ENCODE data around the gene DEDD2.
"Not testable (repeated sequence)": the region's sequence is repeated elsewhere in the genome, so short reads cannot be mapped to it uniquely, and the experiment has no call there.

The DEDD2 gene

GRCh38 chr19:42217520-42218437 is at the start of gene DEDD2:
Gene DEDD2 (minus strand): TSS chr19:42217677. CDS start chr19:42217007, 670 bp downstream.
- in situ Hi-C loops (cut with HindIII; ENCODE audit: low sequenced_read_pairs): no loop called here
- DNase-seq (ENCODE audit: low read depth): peak; percentile 86
- TF ChIP-seq CTCF (IDR thresholded peaks at IDR 0.05; ENCODE audit: low read depth, low read length, missing control alignments): no peak
- peak within 1 kb of the TSS; percentile 96 for H3K4me3 ChIP-seq (ENCODE audit: low read depth, low read length)

GRCh38 chr19:42266928-42267603 is 49.6 kb upstream of the DEDD2 start:
- H3K4me3 ChIP-seq (ENCODE audit: low read depth, low read length); DNase-seq (ENCODE audit: low read depth); in situ Hi-C loops (cut with HindIII; ENCODE audit: low sequenced_read_pairs): not testable (repeated sequence)

DNA sequence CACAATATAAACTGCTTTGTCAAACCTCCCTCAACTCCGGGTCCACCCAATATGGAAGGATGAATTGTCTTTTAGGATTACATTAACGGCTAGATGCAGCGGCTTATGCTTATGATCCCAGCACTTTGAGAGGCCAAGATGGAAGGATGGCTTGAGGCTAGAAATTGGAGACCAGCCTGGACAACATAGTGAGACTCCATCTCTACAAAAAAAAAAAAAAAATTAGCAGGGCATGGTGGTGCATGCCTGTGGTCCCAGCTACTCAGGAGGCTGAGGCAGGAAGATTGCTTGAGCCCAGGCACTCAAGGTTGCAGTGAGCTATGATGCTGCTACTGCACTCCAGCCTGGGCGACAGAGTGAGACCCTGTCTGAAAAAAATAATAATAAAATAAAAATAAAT is 48.6 kb upstream of the DEDD2 start:
- in situ Hi-C loops (cut with HindIII; ENCODE audit: low sequenced_read_pairs); DNase-seq (ENCODE audit: low read depth); H3K4me3 ChIP-seq (ENCODE audit: low read depth, low read length): not testable (repeated sequence)

- H3K4me3 ChIP-seq (ENCODE audit: low read depth, low read length): no peak overlapping the region
- no peak for DNase-seq (ENCODE audit: low read depth)
- no peak for TF ChIP-seq CTCF (IDR thresholded peaks at IDR 0.05; ENCODE audit: low read depth, low read length, missing control alignments)
- in situ Hi-C loops (cut with HindIII; ENCODE audit: low sequenced_read_pairs): no loop called here
These were observed 44.3 kb upstream of the DEDD2 start for GRCh38 chr19:42261763-42262162.

- DNase-seq (ENCODE audit: low read depth); H3K4me3 ChIP-seq (ENCODE audit: low read depth, low read length); in situ Hi-C loops (cut with HindIII; ENCODE audit: low sequenced_read_pairs): not testable (repeated sequence)
These were observed 40.4 kb upstream of the DEDD2 start for GRCh38 chr19:42257842-42258241.

DNA sequence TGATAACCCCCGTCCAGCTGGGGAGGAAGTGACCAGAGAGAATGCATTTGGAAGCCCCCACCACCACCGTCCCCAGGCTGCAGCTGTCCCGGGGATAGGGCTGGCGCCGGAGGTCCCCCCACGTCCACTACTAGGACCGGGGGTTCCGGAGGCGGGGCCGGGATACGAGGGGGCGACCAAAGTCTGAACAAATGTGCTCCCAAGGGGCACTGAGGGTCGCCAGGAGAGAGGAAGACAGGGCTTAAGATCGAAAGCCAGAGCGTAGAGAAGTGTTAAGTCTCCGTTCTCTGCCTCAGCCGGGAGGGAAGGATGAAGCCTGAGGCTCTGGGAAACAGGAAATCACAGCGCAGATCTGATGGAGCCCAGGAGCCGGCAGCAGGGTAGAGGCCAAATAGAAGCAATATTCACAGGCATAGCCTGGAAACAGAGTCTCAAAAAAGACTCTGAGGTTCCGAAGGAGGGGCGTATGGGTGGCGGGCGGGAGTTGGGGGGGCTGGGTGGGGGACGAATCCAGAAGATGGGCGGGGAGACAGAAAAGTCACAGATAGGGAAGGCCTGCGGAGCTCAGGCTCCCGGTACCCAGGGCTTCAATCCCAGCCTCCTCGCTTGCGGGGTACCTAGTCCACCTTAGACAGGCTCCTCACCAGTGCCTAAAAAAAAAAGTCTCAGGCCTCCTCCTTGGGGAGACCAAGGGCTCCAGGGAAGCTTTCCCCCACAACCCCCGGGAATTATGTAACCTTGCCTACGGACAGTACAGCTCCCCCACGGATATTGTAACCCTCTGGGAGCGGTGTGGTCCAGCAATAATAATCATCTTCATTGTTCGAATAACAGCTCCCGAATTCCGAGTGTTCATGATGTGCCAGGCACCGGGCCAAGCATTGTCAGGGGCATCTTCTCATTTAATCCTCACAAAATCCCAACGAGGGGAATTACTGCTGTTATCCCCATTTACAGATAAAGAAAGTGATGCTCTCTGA is 38.6 kb upstream of the DEDD2 start:
- no peak for DNase-seq (ENCODE audit: low read depth)
- peak overlapping the region; percentile 98 for H3K4me3 ChIP-seq (ENCODE audit: low read depth, low read length)
- in situ Hi-C loops (cut with HindIII; ENCODE audit: low sequenced_read_pairs): no loop called here
- no peak for TF ChIP-seq CTCF (IDR thresholded peaks at IDR 0.05; ENCODE audit: low read depth, low read length, missing control alignments)

GRCh38 chr19:42254850-42255765 is 37.6 kb upstream of the DEDD2 start, which contains the start of gene ERF:
Gene ERF (minus strand): TSS chr19:42255128. CDS start chr19:42254999, 129 bp downstream.
- peak; percentile 52 for DNase-seq (ENCODE audit: low read depth)
- in situ Hi-C loops (cut with HindIII; ENCODE audit: low sequenced_read_pairs): no loop called here
- no peak for TF ChIP-seq CTCF (IDR thresholded peaks at IDR 0.05; ENCODE audit: low read depth, low read length, missing control alignments)
- peak within 1 kb of the TSS; percentile 98 for H3K4me3 ChIP-seq (ENCODE audit: low read depth, low read length)

All from astrocyte of the cerebellum (primary cell).